ENCODE measurements around the gene MET.

- no peak for TF ChIP-seq CTCF (IDR thresholded peaks at IDR 0.05; ENCODE audit: low read depth, low read length, missing input control)
- TF ChIP-seq EGR1 (IDR thresholded peaks at IDR 0.05; ENCODE audit: low read depth in 2 of 2) = no peak
- no peak for TF ChIP-seq SP1 (IDR thresholded peaks at IDR 0.05)
- TF ChIP-seq TAF1 (conservative IDR thresholded peaks at IDR 0.05) = no peak
- TF ChIP-seq, protein P1, sequence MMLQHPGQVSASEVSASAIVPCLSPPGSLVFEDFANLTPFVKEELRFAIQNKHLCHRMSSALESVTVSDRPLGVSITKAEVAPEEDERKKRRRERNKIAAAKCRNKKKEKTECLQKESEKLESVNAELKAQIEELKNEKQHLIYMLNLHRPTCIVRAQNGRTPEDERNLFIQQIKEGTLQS (IDR thresholded peaks at IDR 0.05) = no peak
- no peak for TF ChIP-seq RAD21 (IDR thresholded peaks at IDR 0.05)
Observed at GRCh38 chr7:116706668-116707126, 34.7 kb downstream of the MET start.
